ENCODE data around the gene SWAP70. TPM values are rescaled to one million over a fixed set of nuclear protein-coding genes. Genes with fewer than 3 reads are reported as not detected.
"Not testable (repeated sequence)": the region's sequence is repeated elsewhere in the genome, so short reads cannot be mapped to it uniquely, and the experiment has no call there.

SWAP70 gene
- total RNA-seq, 1 experiment from 2014 or later: 20.0 TPM

DNA sequence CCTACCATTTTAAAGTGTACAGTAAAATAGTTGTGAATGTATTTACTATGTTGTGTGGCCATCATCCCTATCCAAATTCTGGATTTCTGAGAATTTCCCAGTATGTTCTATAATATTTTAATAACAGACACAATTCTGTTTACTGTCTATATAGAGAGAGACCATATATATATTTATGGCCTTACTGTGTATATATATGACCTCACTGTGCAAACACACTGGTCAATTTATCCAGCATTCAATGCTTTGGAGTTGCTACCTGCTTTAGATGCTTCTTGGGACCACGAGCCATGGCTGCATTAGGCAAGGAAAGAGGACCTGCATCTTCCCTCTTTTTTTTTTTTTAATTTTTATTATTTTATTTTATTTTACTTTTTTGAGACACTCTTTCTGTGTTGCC is 40.2 kb downstream of the SWAP70 start:
- Histone ChIP-seq H3K9me3 (no peaks in the 10 kb centered on the region), H3K4me3 (no peak overlapping the region), H3K36me3 (peaks cover 5% of the 10 kb centered on the region), H3K27me3 (no peaks in the 10 kb centered on the region)
- no peak for DNase-seq

DNA sequence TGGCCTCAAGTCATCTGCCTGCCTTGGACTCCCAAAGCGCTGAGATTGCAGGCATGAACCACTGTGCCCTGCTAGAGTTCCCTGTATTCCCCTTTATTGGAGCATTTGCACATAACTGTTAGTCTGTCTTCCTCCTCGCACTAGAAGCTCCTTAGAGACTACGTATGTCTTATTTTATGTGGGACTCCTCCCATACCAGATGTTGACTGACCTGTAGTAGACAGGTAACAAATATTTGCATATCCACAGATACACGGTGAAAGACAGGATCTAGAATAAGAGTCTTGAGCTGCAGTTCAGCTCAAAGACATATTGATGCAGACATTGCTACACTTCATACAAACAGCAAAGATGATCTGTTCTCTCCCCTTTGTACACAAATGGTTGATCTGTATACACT is 40.7 kb downstream of the SWAP70 start:
- Histone ChIP-seq H3K36me3 (peaks cover 5% of the 10 kb centered on the region), H3K27me3 (no peaks in the 10 kb centered on the region), H3K4me3 (no peak overlapping the region), H3K9me3 (no peaks in the 10 kb centered on the region)
- no peak for DNase-seq

DNA sequence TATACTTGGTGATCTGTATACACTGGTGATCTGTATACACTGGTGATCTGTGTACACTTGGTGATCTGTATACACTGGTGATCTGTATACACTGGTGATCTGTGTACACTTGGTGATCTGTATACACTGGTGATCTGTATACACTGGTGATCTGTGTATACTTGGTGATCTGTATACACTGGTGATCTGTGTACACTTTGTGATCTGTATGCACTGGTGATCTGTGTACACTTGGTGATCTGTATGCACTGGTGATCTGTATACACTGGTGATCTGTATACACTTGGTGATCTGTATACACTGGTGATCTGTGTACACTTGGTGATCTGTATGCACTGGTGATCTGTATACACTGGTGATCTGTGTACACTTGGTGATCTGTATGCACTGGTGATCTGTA is 41.5 kb downstream of the SWAP70 start:
- H3K27me3 ChIP-seq, DNase-seq, H3K9me3 ChIP-seq, H3K36me3 ChIP-seq, H3K4me3 ChIP-seq: not testable (repeated sequence)

DNA sequence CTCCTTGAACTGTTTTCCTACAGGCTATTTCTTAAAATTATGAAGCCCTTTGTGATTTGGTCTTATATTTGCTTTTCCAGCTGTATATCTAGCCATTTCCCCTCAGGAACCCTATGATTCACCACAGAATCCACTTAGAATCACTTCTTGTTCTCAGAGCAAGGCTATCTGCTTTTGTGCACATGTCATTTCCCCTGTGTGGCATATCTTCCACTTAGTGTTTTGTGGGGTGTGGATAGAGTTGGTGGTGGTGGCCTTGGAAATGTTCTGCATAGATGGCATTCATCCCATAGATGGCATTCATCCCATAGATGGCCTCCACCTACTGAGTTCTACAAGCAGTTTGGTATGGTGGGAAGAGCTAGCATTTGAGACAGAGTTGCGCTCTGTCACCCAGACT is 44.7 kb downstream of the SWAP70 start:
- Histone ChIP-seq H3K36me3 (peaks cover 3% of the 10 kb centered on the region), H3K27me3 (no peaks in the 10 kb centered on the region), H3K4me3 (no peak overlapping the region), H3K9me3 (no peaks in the 10 kb centered on the region)
- no peak for DNase-seq

DNA sequence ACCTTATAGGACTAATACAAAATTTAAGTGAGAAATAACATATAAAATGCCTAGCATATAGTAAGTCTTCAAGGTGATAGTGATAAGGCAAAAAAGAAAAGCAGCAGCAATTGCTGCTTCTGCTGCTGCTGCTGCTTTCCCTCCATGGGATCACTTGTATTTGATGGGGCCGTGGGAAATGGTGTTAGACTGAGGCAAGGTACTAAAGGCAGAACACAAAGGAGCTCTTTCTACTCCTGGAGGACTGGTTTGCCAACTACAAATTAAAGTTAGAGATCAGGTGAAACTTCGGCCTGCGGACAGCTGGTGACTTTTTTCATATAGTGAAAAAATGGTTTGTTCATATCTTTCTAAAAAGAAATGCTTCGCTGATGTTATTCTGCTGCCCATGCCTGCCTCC is 46.3 kb downstream of the SWAP70 start:
- H3K9me3 ChIP-seq: no peaks in the 10 kb centered on the region
- peaks cover 3% of the 10 kb centered on the region for H3K36me3 ChIP-seq
- H3K4me3 ChIP-seq: no peak overlapping the region
- H3K27me3 ChIP-seq: no peaks in the 10 kb centered on the region
- DNase-seq: no peak

DNA sequence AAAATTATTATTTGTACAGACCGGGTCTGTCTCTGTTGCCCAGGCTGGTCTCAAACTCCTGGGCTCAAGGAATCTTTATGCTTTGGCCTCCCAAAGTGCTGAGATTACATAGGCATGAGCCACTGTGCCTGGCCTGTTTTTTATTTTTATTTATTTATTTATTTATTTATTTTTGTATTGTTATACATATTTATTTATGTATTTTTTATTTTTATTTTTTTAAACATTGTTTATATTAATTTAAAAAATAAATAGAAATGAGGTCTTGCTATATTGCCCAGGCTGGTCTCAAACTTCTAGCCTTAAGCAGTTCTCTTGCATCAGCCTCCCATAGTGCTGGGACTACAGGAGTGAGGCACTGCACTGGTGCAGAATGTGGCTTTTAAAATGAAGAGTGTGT is 47.0 kb downstream of the SWAP70 start:
- H3K36me3 ChIP-seq: peaks cover 9% of the 10 kb centered on the region
- H3K27me3 ChIP-seq: no peaks in the 10 kb centered on the region
- H3K9me3 ChIP-seq: 0 out of 2 replicates have a peak, but pooled peaks cover 2% of the 10 kb centered on the region
- DNase-seq: no peak
- no peak overlapping the region for H3K4me3 ChIP-seq

DNA sequence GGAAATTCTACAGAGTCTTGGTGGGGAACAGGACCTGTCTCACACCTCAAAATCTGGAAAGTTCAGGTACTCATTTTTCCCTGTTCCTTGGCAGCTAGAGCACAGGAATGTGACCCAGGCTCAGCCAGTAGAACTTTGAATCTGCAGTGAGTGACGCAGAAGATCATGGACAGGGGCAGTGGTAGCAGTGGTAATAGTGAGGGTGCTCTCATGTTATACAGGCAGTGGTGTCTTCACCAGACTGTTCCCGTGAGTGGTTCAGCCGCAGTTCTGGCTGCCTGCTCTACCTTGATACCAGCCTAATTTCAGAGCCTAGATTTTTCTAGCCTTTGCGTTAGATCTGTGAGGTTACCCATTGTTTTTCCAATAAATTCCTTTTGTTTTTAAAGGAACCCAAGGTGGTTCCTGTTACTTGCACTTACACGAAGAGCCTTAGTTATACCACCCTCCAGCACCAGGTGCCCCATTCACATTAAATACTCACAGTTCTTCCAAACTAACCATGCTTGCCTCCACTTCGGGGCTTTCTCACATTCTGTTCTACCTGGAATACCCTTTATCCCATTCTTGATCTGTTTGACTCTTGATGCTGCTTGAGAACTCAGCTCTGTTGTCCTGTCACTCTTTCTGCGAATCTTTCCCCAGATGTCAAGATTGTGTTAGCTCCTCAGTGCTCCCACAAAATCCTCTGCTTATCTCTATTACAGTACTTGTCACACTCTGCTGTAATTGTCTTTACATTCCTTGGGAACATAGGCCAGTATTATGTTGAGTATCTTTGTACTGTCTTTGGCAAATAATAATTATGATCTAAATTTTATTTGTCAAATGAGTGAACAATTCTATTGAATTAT is 47.8 kb downstream of the SWAP70 start:
- no peaks in the 10 kb centered on the region for H3K27me3 ChIP-seq
- H3K36me3 ChIP-seq: peaks cover 9% of the 10 kb centered on the region
- no peak for DNase-seq
- no peak overlapping the region for H3K4me3 ChIP-seq
- 0 out of 2 replicates have a peak, but pooled peaks cover 2% of the 10 kb centered on the region for H3K9me3 ChIP-seq

DNA sequence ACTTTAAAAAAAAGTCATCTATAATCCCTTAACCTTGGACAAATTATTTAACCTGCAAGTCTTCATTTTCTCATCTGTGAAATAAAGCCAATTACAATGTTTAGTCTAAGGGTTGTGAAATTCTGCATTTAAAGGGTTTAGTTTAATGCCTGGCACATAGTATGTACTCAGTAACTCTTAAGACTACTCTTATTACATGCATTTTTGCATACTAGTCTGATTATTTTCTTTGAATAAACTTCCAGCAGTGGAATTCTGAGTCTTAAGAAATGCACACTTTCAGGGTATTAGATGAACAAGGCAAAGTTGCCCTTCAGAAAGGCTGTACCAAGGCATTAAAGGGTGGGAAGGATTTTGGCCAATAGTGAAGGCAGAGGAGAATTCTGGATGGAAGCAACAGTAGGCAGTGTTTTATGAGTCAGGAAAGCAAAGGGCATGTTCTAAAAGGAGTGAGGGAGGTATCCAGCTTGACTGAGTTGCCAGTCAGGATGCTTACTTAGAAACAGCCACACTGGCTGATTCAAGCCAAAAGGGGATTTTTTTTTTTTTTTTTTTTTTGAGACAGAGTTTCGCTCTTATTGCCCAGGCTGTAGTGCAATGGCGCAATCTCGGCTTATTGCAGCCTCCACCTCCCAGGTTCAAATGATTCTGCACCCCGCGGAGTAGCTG is 50.5 kb downstream of the SWAP70 start:
- Histone ChIP-seq H3K4me3 (no peak overlapping the region), H3K9me3 (0 out of 2 replicates have a peak, but pooled peaks cover 2% of the 10 kb centered on the region), H3K27me3 (no peaks in the 10 kb centered on the region), H3K36me3 (peaks cover 9% of the 10 kb centered on the region)
- no peak for DNase-seq

DNA sequence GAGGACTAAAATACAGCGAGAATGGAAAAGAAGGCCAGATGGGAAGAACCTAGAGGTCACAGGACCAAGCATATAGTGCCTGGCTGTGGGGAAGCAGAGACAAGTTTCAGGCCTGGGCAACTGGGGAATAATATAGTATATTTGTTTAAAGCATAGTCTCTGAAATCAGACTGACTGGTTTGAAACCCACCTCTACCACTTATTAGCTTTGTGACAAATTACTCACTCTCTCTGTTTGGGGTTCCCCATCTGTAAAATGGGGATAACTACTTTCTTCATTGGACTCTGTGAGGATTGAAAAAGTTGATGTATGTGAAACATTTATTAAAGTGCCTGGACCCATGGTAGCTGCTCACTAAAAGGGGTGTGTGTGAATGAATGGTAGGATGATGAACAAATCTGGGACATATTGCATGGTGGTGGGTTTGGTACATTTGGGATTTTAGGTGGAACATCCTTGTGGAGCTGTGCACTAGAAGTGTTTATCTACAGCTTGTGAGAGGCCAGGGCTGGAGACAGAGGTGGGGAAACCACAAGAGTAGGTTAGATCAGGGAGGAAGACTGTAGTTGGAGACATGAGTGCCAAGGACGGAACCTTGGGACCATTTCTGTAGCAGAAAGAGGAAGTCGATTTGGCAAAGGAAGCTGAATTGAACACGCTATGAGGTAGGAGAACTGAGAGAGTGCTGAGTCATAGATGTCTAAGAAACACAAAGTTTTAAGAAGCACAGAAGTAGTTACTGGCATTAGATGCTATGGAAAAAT is 52.6 kb downstream of the SWAP70 start:
- no peak overlapping the region for H3K4me3 ChIP-seq
- H3K9me3 ChIP-seq: 0 out of 2 replicates have a peak, but pooled peaks cover 2% of the 10 kb centered on the region
- no peaks in the 10 kb centered on the region for H3K27me3 ChIP-seq
- peak; percentile 63 for DNase-seq
- peaks cover 14% of the 10 kb centered on the region for H3K36me3 ChIP-seq

DNA sequence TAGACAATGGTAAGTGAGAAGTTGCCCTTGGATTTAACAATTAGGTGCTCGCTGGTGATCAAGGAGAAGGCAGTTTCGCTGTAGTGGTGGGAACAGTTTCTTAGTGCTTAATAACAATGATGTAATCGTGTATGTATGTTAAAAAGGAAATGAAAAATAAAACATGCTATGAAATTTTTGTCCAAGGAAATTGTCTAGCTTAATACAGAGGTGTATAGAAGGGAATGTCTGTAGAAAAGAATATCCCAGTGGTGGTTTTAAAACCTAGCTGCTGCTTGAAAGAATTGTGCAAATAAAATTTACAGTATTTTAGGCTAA is 53.1 kb downstream of the SWAP70 start:
- Histone ChIP-seq H3K27me3 (no peaks in the 10 kb centered on the region), H3K9me3 (0 out of 2 replicates have a peak, but pooled peaks cover 2% of the 10 kb centered on the region), H3K4me3 (no peak overlapping the region), H3K36me3 (peaks cover 14% of the 10 kb centered on the region)
- no peak for DNase-seq

DNA sequence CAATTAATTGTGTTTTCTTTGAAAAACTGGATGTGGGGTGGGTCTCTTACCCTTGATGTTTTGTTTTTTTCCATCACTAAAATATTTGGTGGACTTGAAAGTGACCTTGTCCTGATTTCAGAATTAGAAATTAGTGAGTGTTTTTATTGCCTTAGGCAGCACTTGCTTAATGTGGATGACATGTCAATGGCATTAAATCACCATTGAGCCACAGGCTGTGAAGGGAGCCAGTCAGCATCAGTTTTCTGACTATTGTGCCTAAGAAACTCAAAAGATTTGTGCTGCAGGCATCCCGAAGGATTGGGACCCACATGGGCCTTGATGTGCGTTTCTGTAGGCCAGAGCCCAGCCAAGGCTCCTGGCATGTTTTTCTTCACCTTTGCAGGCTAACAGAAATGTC is 53.8 kb downstream of the SWAP70 start:
- no peak for DNase-seq
- Histone ChIP-seq H3K9me3 (0 out of 2 replicates have a peak, but pooled peaks cover 2% of the 10 kb centered on the region), H3K27me3 (no peaks in the 10 kb centered on the region), H3K4me3 (no peak overlapping the region), H3K36me3 (peaks cover 14% of the 10 kb centered on the region)

DNA sequence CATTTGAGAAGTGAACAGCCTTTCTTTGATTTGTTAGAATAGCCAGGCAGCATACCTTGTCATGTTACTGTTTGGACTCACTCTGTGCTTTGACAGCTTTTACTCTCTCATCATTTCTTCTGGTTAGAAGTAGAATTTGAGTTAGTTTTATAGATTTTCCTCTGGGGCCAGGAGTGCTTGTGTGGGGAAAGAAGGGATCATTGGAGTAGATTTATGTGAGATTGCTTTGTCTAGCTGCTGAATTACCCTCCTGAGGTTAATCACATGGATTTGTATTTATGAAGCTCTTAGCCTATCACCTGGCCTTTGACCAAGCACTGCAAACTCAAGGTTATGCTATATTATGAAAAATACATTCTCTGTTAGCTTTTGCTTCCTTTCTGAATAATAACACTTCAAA is 54.3 kb downstream of the SWAP70 start:
- no peak for DNase-seq
- no peak overlapping the region for H3K4me3 ChIP-seq
- no peaks in the 10 kb centered on the region for H3K27me3 ChIP-seq
- H3K36me3 ChIP-seq: peaks cover 14% of the 10 kb centered on the region
- 0 out of 2 replicates have a peak, but pooled peaks cover 2% of the 10 kb centered on the region for H3K9me3 ChIP-seq

DNA sequence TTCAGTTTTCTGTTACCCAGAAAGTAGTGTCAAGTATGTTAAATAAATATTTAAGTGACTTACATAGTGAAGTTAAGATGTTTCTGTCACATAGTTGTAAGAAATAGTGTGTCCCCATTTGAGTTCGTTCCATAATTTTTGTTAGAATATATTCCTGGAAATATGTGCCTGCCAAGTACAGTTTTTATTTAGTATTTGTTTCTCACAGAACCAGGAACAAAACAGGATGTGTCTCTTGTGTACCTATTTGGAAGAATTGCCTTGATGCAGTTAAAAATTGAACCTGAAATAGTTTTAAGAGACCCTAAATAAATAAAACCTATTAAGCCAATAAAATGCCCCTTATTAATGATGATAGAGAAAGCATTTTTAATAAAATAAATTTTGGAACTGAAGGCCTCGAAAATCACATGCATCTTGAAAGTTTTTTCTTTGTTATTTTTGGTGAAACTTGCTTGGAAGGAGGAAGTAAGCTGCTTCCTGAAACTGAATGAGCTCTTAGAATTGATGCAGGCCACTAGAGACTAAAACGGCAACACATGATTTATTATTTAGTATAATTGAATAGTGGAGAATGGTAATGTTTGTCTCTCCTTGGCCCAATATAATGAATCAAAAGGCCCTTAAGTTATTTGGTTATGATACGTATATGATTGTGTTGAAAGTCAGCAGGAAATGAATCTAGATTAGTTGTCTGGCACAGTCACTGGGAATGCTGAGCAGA is 55.9 kb downstream of the SWAP70 start:
- H3K36me3 ChIP-seq: peaks cover 14% of the 10 kb centered on the region
- no peak for DNase-seq

DNA sequence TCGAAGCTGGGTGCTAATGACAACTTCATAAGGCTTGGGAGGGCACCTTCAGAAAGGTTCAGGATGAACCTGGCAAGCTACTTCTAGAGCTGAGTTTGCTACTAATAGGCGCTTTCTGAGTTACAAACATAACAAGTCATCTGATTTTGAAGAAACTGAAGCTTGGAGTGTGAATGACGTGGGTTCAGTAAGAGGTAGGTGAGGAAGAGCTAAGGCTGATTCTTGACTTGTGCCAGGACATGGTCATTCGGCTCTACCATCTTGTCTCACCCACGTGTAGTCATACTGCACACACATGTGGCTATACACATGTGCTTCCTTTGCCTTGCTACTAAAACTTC is 56.4 kb downstream of the SWAP70 start:
- Histone ChIP-seq H3K4me3 (no peak overlapping the region), H3K27me3 (no peaks in the 10 kb centered on the region), H3K9me3 (0 out of 2 replicates have a peak, but pooled peaks cover 2% of the 10 kb centered on the region), H3K36me3 (peaks cover 10% of the 10 kb centered on the region)
- no peak for DNase-seq

More for the DNA sequence above, 55.9 kb downstream of the SWAP70 start:
- Histone ChIP-seq H3K27me3 (no peaks in the 10 kb centered on the region), H3K4me3 (no peak overlapping the region), H3K9me3 (0 out of 2 replicates have a peak, but pooled peaks cover 2% of the 10 kb centered on the region)

DNA sequence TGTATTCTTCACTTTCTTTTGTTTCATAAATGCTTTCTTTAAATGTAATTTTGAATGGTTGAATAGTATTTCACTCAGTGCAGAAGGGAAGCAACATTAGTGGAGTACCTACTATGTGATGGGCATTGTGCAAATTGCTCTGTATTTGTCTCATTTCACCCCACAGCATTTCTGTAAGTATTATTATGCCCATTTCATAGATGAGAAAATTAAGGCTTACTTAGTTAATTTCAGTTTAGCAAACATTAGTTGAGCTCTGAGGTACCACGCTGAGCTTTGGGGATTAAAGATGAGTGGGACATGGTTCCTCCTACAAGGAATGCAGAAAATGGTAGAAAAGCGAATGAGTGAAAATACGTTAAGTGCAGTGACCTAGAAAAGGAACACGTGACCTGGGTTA is 58.1 kb downstream of the SWAP70 start:
- no peak for DNase-seq
- no peaks in the 10 kb centered on the region for H3K27me3 ChIP-seq
- H3K4me3 ChIP-seq: no peak overlapping the region
- peaks cover 6% of the 10 kb centered on the region for H3K36me3 ChIP-seq
- no peaks in the 10 kb centered on the region for H3K9me3 ChIP-seq

DNA sequence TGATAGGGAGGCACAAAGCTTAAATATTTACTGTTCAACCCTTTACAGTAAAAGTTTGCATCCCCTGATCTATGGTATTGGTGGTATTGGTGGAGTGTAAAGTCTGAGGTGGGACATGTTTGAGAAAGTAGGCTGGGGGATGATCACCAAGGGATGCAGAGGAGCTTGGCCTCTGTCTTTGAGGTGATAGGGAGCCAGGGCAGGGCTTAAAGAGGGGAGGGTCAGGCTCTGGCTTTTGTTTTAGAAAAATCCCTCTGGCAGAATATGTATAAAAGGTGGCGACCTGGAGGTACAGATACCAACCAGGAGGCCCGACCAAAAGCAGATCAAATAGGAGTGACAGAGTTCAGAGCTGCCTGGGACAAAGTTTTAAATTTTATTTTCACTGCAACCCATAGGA is 59.0 kb downstream of the SWAP70 start:
- no peak overlapping the region for H3K4me3 ChIP-seq
- DNase-seq: no peak
- peaks cover 11% of the 10 kb centered on the region for H3K36me3 ChIP-seq
- H3K9me3 ChIP-seq: no peaks in the 10 kb centered on the region
- H3K27me3 ChIP-seq: no peaks in the 10 kb centered on the region
